Osteocyte (in vitro differentiated cells): ENCODE data around the gene CAPS2. TPM values are rescaled to one million over a fixed set of nuclear protein-coding genes. Genes with fewer than 3 reads are reported as not detected.
A peak's percentile ranks its signal among the peaks of the same experiment; 100 is the strongest.

Experiments
- DNase-seq: peaks from one replicate; pipeline ENCODE4 v3.0.0; 2021; ENCODE audit warnings: mixed read lengths; ENCODE audit not compliant: unreplicated experiment; ENCODE audit errors: extremely low spot score
- H3K27ac Mint-ChIP-seq: one replicate; pipeline ENCODE4 v1.8.0; 2021; ENCODE audit warnings: mild to moderate bottlenecking, mixed read lengths; ENCODE audit not compliant: unreplicated experiment
- H3K27me3 Mint-ChIP-seq: one replicate; pipeline ENCODE4 v1.8.0; 2021; ENCODE audit warnings: mixed read lengths; ENCODE audit not compliant: unreplicated experiment
- H3K36me3 Mint-ChIP-seq: one replicate; pipeline ENCODE4 v1.8.0; 2021; ENCODE audit warnings: mixed read lengths; ENCODE audit not compliant: unreplicated experiment
- H3K4me1 Mint-ChIP-seq: one replicate; pipeline ENCODE4 v1.8.0; 2021; ENCODE audit warnings: mixed read lengths; ENCODE audit not compliant: unreplicated experiment
- H3K4me3 Mint-ChIP-seq: one replicate; pipeline ENCODE4 v1.8.0; 2021; ENCODE audit warnings: mild to moderate bottlenecking, moderate library complexity, mixed read lengths; ENCODE audit not compliant: unreplicated experiment
- H3K9me3 Mint-ChIP-seq: one replicate; pipeline ENCODE4 v1.8.0; 2021; ENCODE audit warnings: mixed read lengths; ENCODE audit not compliant: unreplicated experiment
- total RNA-seq: library from RNA; stranded (reverse); gene quantifications from 2 replicates; pipeline ENCODE4 v1.2.1, GENCODE V29; 2021
- TF ChIP-seq, protein P1 (sequence below): fragments of 200-600 bp; sonication (generic); IDR thresholded peaks from 2 replicates; pipeline ENCODE4 v1.5.0; 2021; ENCODE audit warnings: antibody characterized with exemption, mild to moderate bottlenecking, moderate library complexity

CAPS2 gene
- total RNA-seq, 1 donor from 2014 or later: 4.0 TPM

- TF ChIP-seq, protein P1, sequence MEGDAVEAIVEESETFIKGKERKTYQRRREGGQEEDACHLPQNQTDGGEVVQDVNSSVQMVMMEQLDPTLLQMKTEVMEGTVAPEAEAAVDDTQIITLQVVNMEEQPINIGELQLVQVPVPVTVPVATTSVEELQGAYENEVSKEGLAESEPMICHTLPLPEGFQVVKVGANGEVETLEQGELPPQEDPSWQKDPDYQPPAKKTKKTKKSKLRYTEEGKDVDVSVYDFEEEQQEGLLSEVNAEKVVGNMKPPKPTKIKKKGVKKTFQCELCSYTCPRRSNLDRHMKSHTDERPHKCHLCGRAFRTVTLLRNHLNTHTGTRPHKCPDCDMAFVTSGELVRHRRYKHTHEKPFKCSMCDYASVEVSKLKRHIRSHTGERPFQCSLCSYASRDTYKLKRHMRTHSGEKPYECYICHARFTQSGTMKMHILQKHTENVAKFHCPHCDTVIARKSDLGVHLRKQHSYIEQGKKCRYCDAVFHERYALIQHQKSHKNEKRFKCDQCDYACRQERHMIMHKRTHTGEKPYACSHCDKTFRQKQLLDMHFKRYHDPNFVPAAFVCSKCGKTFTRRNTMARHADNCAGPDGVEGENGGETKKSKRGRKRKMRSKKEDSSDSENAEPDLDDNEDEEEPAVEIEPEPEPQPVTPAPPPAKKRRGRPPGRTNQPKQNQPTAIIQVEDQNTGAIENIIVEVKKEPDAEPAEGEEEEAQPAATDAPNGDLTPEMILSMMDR: no peak
- Mint-ChIP-seq H3K4me3 (no peak overlapping the region), H3K4me1 (peaks cover 2% of the 10 kb centered on the region), H3K36me3 (no peaks in the 10 kb centered on the region), H3K9me3 (no peaks in the 10 kb centered on the region), H3K27ac (no peak overlapping the region), H3K27me3 (no peaks in the 10 kb centered on the region)
- no peak for DNase-seq
Observed at GRCh38 chr12:75294336-75294735, 35.8 kb downstream of the CAPS2 start.

- Mint-ChIP-seq H3K27me3 (peaks cover 7% of the 10 kb centered on the region), H3K27ac (no peak overlapping the region), H3K4me3 (no peak overlapping the region), H3K36me3 (no peaks in the 10 kb centered on the region), H3K9me3 (no peaks in the 10 kb centered on the region), H3K4me1 (peaks cover 2% of the 10 kb centered on the region)
- DNase-seq: no peak
- TF ChIP-seq, protein P1: no peak
Observed at GRCh38 chr12:75291014-75291413, 39.1 kb downstream of the CAPS2 start.

- no peak overlapping the region for H3K27ac Mint-ChIP-seq
- no peak overlapping the region for H3K4me3 Mint-ChIP-seq
- peaks cover 10% of the 10 kb centered on the region for H3K27me3 Mint-ChIP-seq
- H3K9me3 Mint-ChIP-seq: no peaks in the 10 kb centered on the region
- no peaks in the 10 kb centered on the region for H3K36me3 Mint-ChIP-seq
- TF ChIP-seq, protein P1: peak; percentile 54
- DNase-seq: no peak
- peaks cover 2% of the 10 kb centered on the region for H3K4me1 Mint-ChIP-seq
Observed at GRCh38 chr12:75289753-75290152, 40.4 kb downstream of the CAPS2 start.

DNA sequence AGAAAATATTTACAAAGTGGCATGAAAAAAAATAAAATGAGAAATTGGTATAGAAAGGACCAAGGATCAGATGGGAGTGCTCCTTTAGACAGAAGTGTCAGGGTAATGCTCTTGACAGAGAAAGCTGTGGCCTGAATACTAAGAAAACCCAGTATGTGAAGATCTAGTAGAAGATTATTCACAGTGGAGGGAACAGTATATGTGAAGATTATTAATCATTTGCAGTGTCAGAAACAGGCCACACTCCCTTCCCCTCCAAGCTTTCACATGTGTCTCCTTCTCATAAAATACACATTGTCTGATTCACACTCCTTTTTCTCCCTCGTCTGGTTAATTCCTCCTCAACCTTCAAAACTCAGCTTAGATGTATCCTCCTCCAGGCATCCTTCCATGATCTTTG is 41.3 kb downstream of the CAPS2 start:
- Mint-ChIP-seq H3K9me3 (no peaks in the 10 kb centered on the region), H3K27ac (no peak overlapping the region), H3K36me3 (no peaks in the 10 kb centered on the region), H3K4me3 (no peak overlapping the region), H3K27me3 (peaks cover 10% of the 10 kb centered on the region), H3K4me1 (peaks cover 2% of the 10 kb centered on the region)
- TF ChIP-seq, protein P1: no peak
- no peak for DNase-seq

- Mint-ChIP-seq H3K4me3 (no peak overlapping the region), H3K27me3 (peaks cover 13% of the 10 kb centered on the region), H3K27ac (no peak overlapping the region), H3K9me3 (no peaks in the 10 kb centered on the region), H3K36me3 (no peaks in the 10 kb centered on the region), H3K4me1 (no peaks in the 10 kb centered on the region)
- TF ChIP-seq, protein P1: no peak
- DNase-seq: no peak
Observed at GRCh38 chr12:75275702-75276101, 54.4 kb downstream of the CAPS2 start.
